HepG2 (cell line): ENCODE results near the gene DAB1. TPM values are rescaled to one million over a fixed set of nuclear protein-coding genes. Genes with fewer than 3 reads are reported as not detected.

Experiments
- ATF7 ChIP-seq, 2 experiments: fragments of 450-650 bp in 1 of 2; sonication (generic) in 1 of 2; formaldehyde crosslinking in 1 of 2; IDR thresholded peaks; 2 replicates each; pipeline versions ENCODE4 v1.4.0 to v1.6.1; 2016 to 2020; ENCODE audit warnings: antibody characterized with exemption in 1 of 2, mild to moderate bottlenecking in 1 of 2, missing genetic modification reagents in 1 of 2
- CBX5 ChIP-seq: sonication (generic); formaldehyde crosslinking; IDR thresholded peaks from 2 replicates; pipeline ENCODE4 v1.4.0; 2020; ENCODE audit warnings: missing genetic modification reagents, borderline replicate concordance
- CHD4 ChIP-seq: fragments of 200-600 bp; sonication (generic); IDR thresholded peaks from 2 replicates; pipeline ENCODE4 v1.7.0; 2017; ENCODE audit warnings: mild to moderate bottlenecking, low read length, borderline replicate concordance
- ERF ChIP-seq: IDR thresholded peaks from 2 replicates; pipeline ENCODE4 v1.6.1; 2018; ENCODE audit warnings: missing biosample characterization, missing genetic modification reagents
- MIER2 ChIP-seq: IDR thresholded peaks from 2 replicates; pipeline ENCODE4 v1.6.1; 2016; ENCODE audit warnings: missing biosample characterization, missing genetic modification reagents
- PAX8 ChIP-seq: sonication (generic); formaldehyde crosslinking; IDR thresholded peaks from 2 replicates; pipeline ENCODE4 v1.8.0; 2022; ENCODE audit warnings: mild to moderate bottlenecking, missing genetic modification reagents, borderline replicate concordance
- RARG ChIP-seq: sonication (generic); formaldehyde crosslinking; IDR thresholded peaks from 2 replicates; pipeline ENCODE4 v1.4.0; 2020; ENCODE audit warnings: low read depth, mild to moderate bottlenecking, missing genetic modification reagents
- SKIL ChIP-seq: sonication (generic); formaldehyde crosslinking; IDR thresholded peaks from 2 replicates; pipeline ENCODE4 v1.8.0; 2022; ENCODE audit warnings: missing genetic modification reagents, mild to moderate bottlenecking, moderate library complexity, borderline replicate concordance
- THAP11 ChIP-seq: IDR thresholded peaks from 2 replicates; pipeline ENCODE4 v1.6.1; 2016; ENCODE audit warnings: missing biosample characterization, missing genetic modification reagents
- ZBTB8A ChIP-seq: sonication (generic); formaldehyde crosslinking; IDR thresholded peaks from 2 replicates; pipeline ENCODE4 v1.4.0; 2020; ENCODE audit warnings: mild to moderate bottlenecking, low read depth, missing genetic modification reagents, borderline replicate concordance
- ZNF207 ChIP-seq: fragments of 450-650 bp; IDR thresholded peaks from 2 replicates; pipeline ENCODE4 v1.6.1; 2016; ENCODE audit warnings: antibody characterized with exemption, borderline replicate concordance
- ZNF253 ChIP-seq: sonication (generic); formaldehyde crosslinking; IDR thresholded peaks from 2 replicates; pipeline ENCODE4 v1.8.0; 2022; ENCODE audit warnings: mild to moderate bottlenecking, missing genetic modification reagents, borderline replicate concordance
- ZNF34 ChIP-seq: sonication (generic); formaldehyde crosslinking; IDR thresholded peaks from 2 replicates; pipeline ENCODE4 v1.4.0; 2020; ENCODE audit warnings: mild to moderate bottlenecking, missing genetic modification reagents, borderline replicate concordance
- polyA plus RNA-seq, 8 experiments: library from polyadenylated mRNA; depleted of rRNA in 3 of 8; stranded (reverse) in 7 of 8; unstranded in 1 of 8; fragments of >200 nt; fragmentation: Illumina TruSeq in 4 of 8; extraction: Trizol in 4 of 8; gene quantifications; 2 replicates each; pipeline versions ENCODE4 v1.2.1 to v1.2.3, GENCODE V29; 2011 to 2016; ENCODE audit warnings: low read depth in 4 of 8, missing spikeins in 1 of 8, mixed read lengths in 1 of 8; ENCODE audit not compliant: insufficient read depth in 1 of 8
- total RNA-seq, 5 experiments: library from RNA; depleted of rRNA; stranded (reverse); fragments of >200 nt; fragmentation: Illumina TruSeq; extraction: Trizol; gene quantifications; 2 replicates each; pipeline ENCODE4 v1.2.3, GENCODE V29; 2016; ENCODE audit warnings: low read depth in 1 of 5
- TF ChIP-seq, protein P1 (sequence below): sonication (generic); formaldehyde crosslinking; conservative IDR thresholded peaks from 2 replicates; pipeline ENCODE4 v1.4.0; 2020; ENCODE audit warnings: mild to moderate bottlenecking, missing genetic modification reagents, moderate library complexity
- TF ChIP-seq, protein P2 (sequence below): sonication (generic); formaldehyde crosslinking; IDR thresholded peaks from 2 replicates; pipeline ENCODE4 v1.8.0; 2022; ENCODE audit warnings: mild to moderate bottlenecking, missing genetic modification reagents, moderate library complexity

Gene DAB1
- total and polyA plus RNA-seq, 2 of the 13 experiments (the other 11 are each of a cell fraction or from before 2014, with no cell fraction given): 0.04 to 0.13 TPM

- TF ChIP-seq, protein P1, sequence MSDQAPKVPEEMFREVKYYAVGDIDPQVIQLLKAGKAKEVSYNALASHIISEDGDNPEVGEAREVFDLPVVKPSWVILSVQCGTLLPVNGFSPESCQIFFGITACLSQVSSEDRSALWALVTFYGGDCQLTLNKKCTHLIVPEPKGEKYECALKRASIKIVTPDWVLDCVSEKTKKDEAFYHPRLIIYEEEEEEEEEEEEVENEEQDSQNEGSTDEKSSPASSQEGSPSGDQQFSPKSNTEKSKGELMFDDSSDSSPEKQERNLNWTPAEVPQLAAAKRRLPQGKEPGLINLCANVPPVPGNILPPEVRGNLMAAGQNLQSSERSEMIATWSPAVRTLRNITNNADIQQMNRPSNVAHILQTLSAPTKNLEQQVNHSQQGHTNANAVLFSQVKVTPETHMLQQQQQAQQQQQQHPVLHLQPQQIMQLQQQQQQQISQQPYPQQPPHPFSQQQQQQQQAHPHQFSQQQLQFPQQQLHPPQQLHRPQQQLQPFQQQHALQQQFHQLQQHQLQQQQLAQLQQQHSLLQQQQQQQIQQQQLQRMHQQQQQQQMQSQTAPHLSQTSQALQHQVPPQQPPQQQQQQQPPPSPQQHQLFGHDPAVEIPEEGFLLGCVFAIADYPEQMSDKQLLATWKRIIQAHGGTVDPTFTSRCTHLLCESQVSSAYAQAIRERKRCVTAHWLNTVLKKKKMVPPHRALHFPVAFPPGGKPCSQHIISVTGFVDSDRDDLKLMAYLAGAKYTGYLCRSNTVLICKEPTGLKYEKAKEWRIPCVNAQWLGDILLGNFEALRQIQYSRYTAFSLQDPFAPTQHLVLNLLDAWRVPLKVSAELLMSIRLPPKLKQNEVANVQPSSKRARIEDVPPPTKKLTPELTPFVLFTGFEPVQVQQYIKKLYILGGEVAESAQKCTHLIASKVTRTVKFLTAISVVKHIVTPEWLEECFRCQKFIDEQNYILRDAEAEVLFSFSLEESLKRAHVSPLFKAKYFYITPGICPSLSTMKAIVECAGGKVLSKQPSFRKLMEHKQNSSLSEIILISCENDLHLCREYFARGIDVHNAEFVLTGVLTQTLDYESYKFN (CRISPR knock-in tag): peak; percentile 92
- TF ChIP-seq THAP11 (CRISPR knock-in tag) (no peak), RARG (CRISPR knock-in tag) (no peak), PAX8 (CRISPR knock-in tag) (no peak), ATF7 (IDR thresholded peaks at IDR 0.05) (no peak), ATF7 (CRISPR knock-in tag; IDR thresholded peaks at IDR 0.05) (no peak), MIER2 (peak; percentile 21; the same call in 1 of the 2 replicates), ZNF253 (no peak), ZNF207 (no peak), ZBTB8A (CRISPR knock-in tag) (0 out of 2 replicates have a peak, but pooled peaks have one; percentile 21), CBX5 (CRISPR knock-in tag) (no peak), ERF (CRISPR knock-in tag) (0 out of 2 replicates have a peak, but pooled peaks have one; percentile 36), ZNF34 (CRISPR knock-in tag) (no peak), SKIL (no peak), CHD4 (peak; percentile 41; the same call in 1 of the 2 replicates)
- TF ChIP-seq, protein P2, sequence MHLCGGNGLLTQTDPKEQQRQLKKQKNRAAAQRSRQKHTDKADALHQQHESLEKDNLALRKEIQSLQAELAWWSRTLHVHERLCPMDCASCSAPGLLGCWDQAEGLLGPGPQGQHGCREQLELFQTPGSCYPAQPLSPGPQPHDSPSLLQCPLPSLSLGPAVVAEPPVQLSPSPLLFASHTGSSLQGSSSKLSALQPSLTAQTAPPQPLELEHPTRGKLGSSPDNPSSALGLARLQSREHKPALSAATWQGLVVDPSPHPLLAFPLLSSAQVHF: no peak
Observed at GRCh38 chr1:56967900-56968832, 455.7 kb downstream of the DAB1 start (continued).
